Ammon's horn (tissue), 1 donor: ENCODE results near the gene TAF8.

Source experiments
- DNase-seq: peaks from one replicate; pipeline ENCODE4 v3.0.0-alpha.2; 2016; ENCODE audit warnings: low spot score

The TAF8 gene

GRCh38 chr6:42059743-42060142 is 9.4 kb downstream of the TAF8 start:
- DNase-seq, result no peak

GRCh38 chr6:42066156-42066675 is 15.9 kb downstream of the TAF8 start:
- DNase-seq, result peak; percentile 49

GRCh38 chr6:42068173-42068572 is 17.8 kb downstream of the TAF8 start:
- no peak for DNase-seq

- no peak for DNase-seq
These were observed 18.7 kb downstream of the TAF8 start for GRCh38 chr6:42068872-42069522.

GRCh38 chr6:42071881-42072583 is 21.7 kb downstream of the TAF8 start:
- DNase-seq, result peak; percentile 58

- DNase-seq, result no peak
These were observed 23.0 kb downstream of the TAF8 start for GRCh38 chr6:42073287-42073686.

- peak; percentile 73 for DNase-seq
These were observed 25.0 kb downstream of the TAF8 start for GRCh38 chr6:42075159-42075838.

GRCh38 chr6:42078386-42078785 is 28.1 kb downstream of the TAF8 start:
- DNase-seq, result peak; percentile 18

GRCh38 chr6:42079941-42080464 is 29.7 kb downstream of the TAF8 start:
- no peak for DNase-seq

- DNase-seq, result no peak
These were observed 33.2 kb downstream of the TAF8 start for GRCh38 chr6:42083530-42083929.

GRCh38 chr6:42084889-42085288 is 34.6 kb downstream of the TAF8 start:
- DNase-seq, result no peak

- no peak for DNase-seq
These were observed 36.0 kb downstream of the TAF8 start for GRCh38 chr6:42086046-42087035.

GRCh38 chr6:42088101-42088591 is 37.8 kb downstream of the TAF8 start:
- no peak for DNase-seq

GRCh38 chr6:42090819-42091717 is 40.7 kb downstream of the TAF8 start:
- DNase-seq, result no peak

GRCh38 chr6:42091718-42092023 is 41.3 kb downstream of the TAF8 start:
- no peak for DNase-seq

GRCh38 chr6:42093582-42094329 is 43.4 kb downstream of the TAF8 start:
- DNase-seq, result no peak

GRCh38 chr6:42095094-42095493 is 44.8 kb downstream of the TAF8 start:
- DNase-seq, result no peak

- no peak for DNase-seq
These were observed 45.6 kb downstream of the TAF8 start for GRCh38 chr6:42095776-42096541.
